Liver (tissue), 9 donors: Measurements from ENCODE around the gene DOCK8. TPM values are rescaled to one million over a fixed set of nuclear protein-coding genes. Genes with fewer than 3 reads are reported as not detected.
A peak's percentile ranks its signal among the peaks of the same experiment; 100 is the strongest.
"Not testable (repeated sequence)": the region's sequence is repeated elsewhere in the genome, so short reads cannot be mapped to it uniquely, and the experiment has no call there.

Experiments
- DNase-seq: peaks from one replicate; pipeline ENCODE4 v3.0.0-alpha.2; 2017; ENCODE audit warnings: low spot score
- H3K27ac ChIP-seq, 2 donors: one replicate each; pipeline ENCODE4 v1.7.0; 2013; ENCODE audit warnings: inconsistent platforms in 2 of 2, low read length in 2 of 2, control low read depth in 1 of 2, low read depth in 1 of 2, mild to moderate bottlenecking in 1 of 2
- H3K27me3 ChIP-seq, 4 donors: one replicate each; pipeline versions ENCODE4 v1.6.1 to v1.7.0; 2013; ENCODE audit warnings: low read length in 3 of 4, inconsistent platforms in 1 of 4, mild to moderate bottlenecking in 1 of 4, moderate library complexity in 1 of 4; ENCODE audit not compliant: control insufficient read depth in 4 of 4, insufficient read depth in 4 of 4
- H3K36me3 ChIP-seq, 4 donors: one replicate each; pipeline versions ENCODE4 v1.6.1 to v1.7.0; 2013; ENCODE audit warnings: low read length in 3 of 4, mild to moderate bottlenecking in 3 of 4, low read depth in 1 of 4, moderate library complexity in 1 of 4; ENCODE audit not compliant: control insufficient read depth in 4 of 4, insufficient read depth in 3 of 4
- H3K4me1 ChIP-seq, 4 donors: one replicate each; pipeline versions ENCODE4 v1.6.1 to v1.7.0; 2013; ENCODE audit warnings: low read length in 3 of 4, mild to moderate bottlenecking in 3 of 4, moderate library complexity in 1 of 4; ENCODE audit not compliant: control insufficient read depth in 4 of 4, insufficient read depth in 4 of 4
- H3K4me3 ChIP-seq, 3 donors: one replicate each; pipeline versions ENCODE4 v1.6.1 to v1.7.0; 2013; ENCODE audit warnings: low read length in 3 of 3, control low read depth in 1 of 3, low read depth in 1 of 3, mild to moderate bottlenecking in 1 of 3
- H3K9ac ChIP-seq, 2 donors: one replicate each; pipeline ENCODE4 v1.7.0; 2013; ENCODE audit warnings: low read length in 2 of 2, mild to moderate bottlenecking in 2 of 2, moderate library complexity in 2 of 2, control low read depth in 1 of 2, low read depth in 1 of 2
- H3K9me3 ChIP-seq, 4 donors: one replicate each; pipeline versions ENCODE4 v1.6.1 to v1.7.0; 2013; ENCODE audit warnings: low read length in 3 of 4; ENCODE audit not compliant: control insufficient read depth in 4 of 4
- ATF3 ChIP-seq: IDR thresholded peaks from 2 replicates; pipeline ENCODE4 v1.6.1; 2016; ENCODE audit warnings: antibody characterized with exemption
- CTCF ChIP-seq: fragments of 150-350 bp; IDR thresholded peaks from 2 replicates; pipeline ENCODE4 v1.5.1; 2017; ENCODE audit warnings: improper control_type of control experiment, low read depth, low read length; ENCODE audit not compliant: missing input control
- FOXA1 ChIP-seq: IDR thresholded peaks from 2 replicates; pipeline ENCODE4 v1.6.1; 2016; ENCODE audit warnings: antibody characterized with exemption
- FOXA2 ChIP-seq: IDR thresholded peaks from 2 replicates; pipeline ENCODE4 v1.6.1; 2016; ENCODE audit warnings: antibody characterized with exemption
- HNF4G ChIP-seq: IDR thresholded peaks from 2 replicates; pipeline ENCODE4 v1.6.1; 2016; ENCODE audit warnings: antibody characterized with exemption
- JUND ChIP-seq, 2 donors: IDR thresholded peaks; 2 replicates each; pipeline ENCODE4 v1.6.1; 2016; ENCODE audit warnings: antibody characterized with exemption in 2 of 2
- MAX ChIP-seq: IDR thresholded peaks from 2 replicates; pipeline ENCODE4 v1.6.1; 2016; ENCODE audit warnings: antibody characterized with exemption
- NR2F2 ChIP-seq: IDR thresholded peaks from 2 replicates; pipeline ENCODE4 v1.6.1; 2016; ENCODE audit warnings: antibody characterized with exemption
- RAD21 ChIP-seq, 2 donors: IDR thresholded peaks; 2 replicates each; pipeline ENCODE4 v1.6.1; 2016; ENCODE audit warnings: antibody characterized with exemption in 2 of 2, mild to moderate bottlenecking in 2 of 2
- RXRA ChIP-seq, 2 donors: IDR thresholded peaks; 2 replicates each; pipeline ENCODE4 v1.6.1; 2017 to 2018; ENCODE audit warnings: antibody characterized with exemption in 2 of 2, mild to moderate bottlenecking in 1 of 2
- SP1 ChIP-seq: IDR thresholded peaks from 2 replicates; pipeline ENCODE4 v1.6.1; 2018; ENCODE audit warnings: antibody characterized with exemption, mild to moderate bottlenecking
- TAF1 ChIP-seq: conservative IDR thresholded peaks from 2 replicates; pipeline ENCODE4 v1.6.1; 2016; ENCODE audit warnings: antibody characterized with exemption, mild to moderate bottlenecking
- ZBTB33 ChIP-seq: IDR thresholded peaks from 2 replicates; pipeline ENCODE4 v1.6.1; 2016; ENCODE audit warnings: antibody characterized with exemption
- WGBS: extraction: QIAGEN DNeasy Blood & Tissue Kit; methylation state at CpG from one replicate; pipeline ENCODE4 v1.1.7; 2013; 5-methylcytosine and 5-hydroxymethylcytosine counted together
- polyA plus RNA-seq, 2 donors: library from polyadenylated mRNA; stranded (reverse) in 1 of 2; unstranded in 1 of 2; fragments of 200-250 nt in 1 of 2; fragments of >200 nt in 1 of 2; fragmentation: Nextera tagmentation in 1 of 2; extraction: Ambion mirVana in 1 of 2; gene quantifications; one replicate each; pipeline versions ENCODE4 v1.2.1 to v1.2.3, GENCODE V29; 2013 to 2015
- total RNA-seq, 2 donors: library from RNA; depleted of rRNA; stranded (reverse); fragments of >200 nt; gene quantifications; one replicate each; pipeline ENCODE4 v1.2.3, GENCODE V29; 2014
- TF ChIP-seq, protein P1 (sequence below): IDR thresholded peaks from 2 replicates; pipeline ENCODE4 v1.6.1; 2016; ENCODE audit warnings: antibody characterized with exemption, mild to moderate bottlenecking
- donor health status: healthy.
- donor health status: healthy.
- donor health status: healthy.
- donor health status: healthy.
- donor health status: healthy.

Gene DOCK8
- total and polyA plus RNA-seq, 4 donors: 3.8 to 22.6 (median 7.4) TPM

DNA sequence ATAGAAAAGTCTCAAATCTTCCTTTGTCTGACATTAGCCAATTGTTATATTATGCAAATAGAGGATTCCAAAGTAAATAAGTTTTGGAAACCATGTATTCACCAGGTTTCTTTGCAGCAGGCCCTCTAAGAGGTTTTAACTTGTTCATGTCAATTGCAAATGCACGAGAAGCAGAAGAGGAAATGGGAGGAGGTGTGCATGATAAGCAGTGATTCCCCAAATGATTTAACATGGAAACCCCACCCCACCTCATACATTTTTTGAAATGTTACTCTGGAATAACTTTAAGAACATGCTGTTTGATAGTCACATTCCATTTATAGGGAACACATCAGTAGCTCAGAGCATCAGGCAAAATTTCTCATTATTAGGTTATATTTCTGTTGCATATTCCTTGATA, 190.7 kb downstream of the DOCK8 start (continued):
- TF ChIP-seq MAX (no peak), JUND (IDR thresholded peaks at IDR 0.05) (no peak), SP1 (no peak)

- Histone ChIP-seq H3K27ac (no peak overlapping the region), H3K9ac (no peak overlapping the region), H3K27me3 (no peaks in the 10 kb centered on the region), H3K4me1 (no peaks in the 10 kb centered on the region), H3K36me3 (peaks cover 0 to 3% (median 0%) of the 10 kb centered on the region in 4 donors), H3K4me3 (no peak overlapping the region), H3K9me3 (no peaks in the 10 kb centered on the region)
- TF ChIP-seq MAX (no peak), ZBTB33 (no peak), RAD21 (IDR thresholded peaks at IDR 0.05) (peak; percentile 48 to 55), SP1 (no peak), ATF3 (no peak)
- DNase-seq: no peak
- 95% methylated on average over 7 of the region's 7 CpGs for WGBS
Observed at GRCh38 chr9:406886-407654, 192.4 kb downstream of the DOCK8 start.

DNA sequence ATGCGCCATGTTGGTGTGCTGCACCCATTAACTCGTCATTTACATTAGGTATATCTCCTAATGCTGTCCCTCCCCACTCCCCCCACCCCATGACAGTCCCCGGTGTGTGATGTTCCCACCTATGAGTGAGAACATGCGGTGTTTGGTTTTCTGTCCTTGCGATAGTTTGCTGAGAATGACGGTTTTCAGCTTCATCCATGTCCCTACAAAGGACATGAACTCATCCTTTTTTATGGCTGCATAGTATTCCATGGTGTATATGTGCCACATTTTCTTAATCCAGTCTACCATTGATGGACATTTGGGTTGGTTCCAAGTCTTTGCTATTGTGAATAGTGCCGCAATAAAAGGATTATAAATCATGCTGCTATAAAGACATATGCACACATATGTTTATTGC, 195.0 kb downstream of the DOCK8 start:
- WGBS: 95% methylated on average over 7 of the region's 7 CpGs
- not testable (repeated sequence) for H3K27me3 ChIP-seq, DNase-seq, H3K4me1 ChIP-seq, H3K9ac ChIP-seq, H3K9me3 ChIP-seq, H3K36me3 ChIP-seq, H3K4me3 ChIP-seq, H3K27ac ChIP-seq

- Histone ChIP-seq H3K4me1 (no peaks in the 10 kb centered on the region), H3K36me3 (peaks cover 0 to 9% (median 0%) of the 10 kb centered on the region in 4 donors), H3K4me3 (no peak overlapping the region), H3K9me3 (no peaks in the 10 kb centered on the region), H3K27ac (no peak overlapping the region), H3K9ac (no peak overlapping the region), H3K27me3 (peaks cover 0 to 9% (median 0%) of the 10 kb centered on the region in 4 donors)
- 94% methylated on average over 5 of the region's 5 CpGs for WGBS
- no peak for TF ChIP-seq CTCF
- TF ChIP-seq HNF4G: no peak
- no peak for TF ChIP-seq FOXA2
- TF ChIP-seq RXRA (IDR thresholded peaks at IDR 0.05): no peak
- TF ChIP-seq TAF1: no peak
- no peak for TF ChIP-seq RAD21 (IDR thresholded peaks at IDR 0.05)
- no peak for TF ChIP-seq SP1
- no peak for TF ChIP-seq MAX
- TF ChIP-seq JUND (IDR thresholded peaks at IDR 0.05): no peak
- TF ChIP-seq, protein P1, sequence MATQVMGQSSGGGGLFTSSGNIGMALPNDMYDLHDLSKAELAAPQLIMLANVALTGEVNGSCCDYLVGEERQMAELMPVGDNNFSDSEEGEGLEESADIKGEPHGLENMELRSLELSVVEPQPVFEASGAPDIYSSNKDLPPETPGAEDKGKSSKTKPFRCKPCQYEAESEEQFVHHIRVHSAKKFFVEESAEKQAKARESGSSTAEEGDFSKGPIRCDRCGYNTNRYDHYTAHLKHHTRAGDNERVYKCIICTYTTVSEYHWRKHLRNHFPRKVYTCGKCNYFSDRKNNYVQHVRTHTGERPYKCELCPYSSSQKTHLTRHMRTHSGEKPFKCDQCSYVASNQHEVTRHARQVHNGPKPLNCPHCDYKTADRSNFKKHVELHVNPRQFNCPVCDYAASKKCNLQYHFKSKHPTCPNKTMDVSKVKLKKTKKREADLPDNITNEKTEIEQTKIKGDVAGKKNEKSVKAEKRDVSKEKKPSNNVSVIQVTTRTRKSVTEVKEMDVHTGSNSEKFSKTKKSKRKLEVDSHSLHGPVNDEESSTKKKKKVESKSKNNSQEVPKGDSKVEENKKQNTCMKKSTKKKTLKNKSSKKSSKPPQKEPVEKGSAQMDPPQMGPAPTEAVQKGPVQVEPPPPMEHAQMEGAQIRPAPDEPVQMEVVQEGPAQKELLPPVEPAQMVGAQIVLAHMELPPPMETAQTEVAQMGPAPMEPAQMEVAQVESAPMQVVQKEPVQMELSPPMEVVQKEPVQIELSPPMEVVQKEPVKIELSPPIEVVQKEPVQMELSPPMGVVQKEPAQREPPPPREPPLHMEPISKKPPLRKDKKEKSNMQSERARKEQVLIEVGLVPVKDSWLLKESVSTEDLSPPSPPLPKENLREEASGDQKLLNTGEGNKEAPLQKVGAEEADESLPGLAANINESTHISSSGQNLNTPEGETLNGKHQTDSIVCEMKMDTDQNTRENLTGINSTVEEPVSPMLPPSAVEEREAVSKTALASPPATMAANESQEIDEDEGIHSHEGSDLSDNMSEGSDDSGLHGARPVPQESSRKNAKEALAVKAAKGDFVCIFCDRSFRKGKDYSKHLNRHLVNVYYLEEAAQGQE: no peak
- TF ChIP-seq FOXA1: no peak
- no peak for TF ChIP-seq NR2F2
- no peak for DNase-seq
Observed at GRCh38 chr9:414595-414994, 199.9 kb downstream of the DOCK8 start.
